Retinal pigment epithelial cell (primary cell): ENCODE measurements around the gene MTAP.
A peak's percentile ranks its signal among the peaks of the same experiment; 100 is the strongest.

Source experiments
- DNase-seq: peaks from one replicate; pipeline ENCODE4 v3.0.0-alpha.2; 2010; ENCODE audit warnings: low read depth
- H3K4me3 ChIP-seq: 2 replicates; pipeline ENCODE4 v1.5.1; 2011; ENCODE audit warnings: mild to moderate bottlenecking, low read length, control low read depth, moderate library complexity
- TF ChIP-seq, protein P1 (sequence below): conservative IDR thresholded peaks from 2 replicates; pipeline ENCODE4 v1.5.1; 2011; ENCODE audit warnings: low read depth, low read length, control low read depth, inconsistent platforms

MTAP gene

DNA sequence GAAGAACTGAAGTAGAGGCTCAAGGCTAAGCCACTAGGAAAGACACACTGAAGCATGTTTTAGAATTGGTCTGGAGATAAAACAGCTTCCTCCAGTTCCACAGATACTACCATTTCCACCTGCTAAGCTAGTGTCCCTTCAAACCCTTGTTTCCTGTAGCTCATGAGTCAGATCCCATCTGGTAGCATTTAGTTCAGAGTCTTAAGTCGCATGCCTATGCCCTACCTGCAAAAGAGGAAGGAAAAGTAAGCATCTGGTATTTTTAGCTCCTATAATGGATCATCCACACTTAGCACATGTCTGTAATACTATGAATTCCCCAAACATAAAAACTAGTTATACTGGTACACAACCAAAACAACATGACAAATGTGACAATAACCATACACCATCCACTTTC is 99.7 kb downstream of the MTAP start:
- TF ChIP-seq, protein P1, sequence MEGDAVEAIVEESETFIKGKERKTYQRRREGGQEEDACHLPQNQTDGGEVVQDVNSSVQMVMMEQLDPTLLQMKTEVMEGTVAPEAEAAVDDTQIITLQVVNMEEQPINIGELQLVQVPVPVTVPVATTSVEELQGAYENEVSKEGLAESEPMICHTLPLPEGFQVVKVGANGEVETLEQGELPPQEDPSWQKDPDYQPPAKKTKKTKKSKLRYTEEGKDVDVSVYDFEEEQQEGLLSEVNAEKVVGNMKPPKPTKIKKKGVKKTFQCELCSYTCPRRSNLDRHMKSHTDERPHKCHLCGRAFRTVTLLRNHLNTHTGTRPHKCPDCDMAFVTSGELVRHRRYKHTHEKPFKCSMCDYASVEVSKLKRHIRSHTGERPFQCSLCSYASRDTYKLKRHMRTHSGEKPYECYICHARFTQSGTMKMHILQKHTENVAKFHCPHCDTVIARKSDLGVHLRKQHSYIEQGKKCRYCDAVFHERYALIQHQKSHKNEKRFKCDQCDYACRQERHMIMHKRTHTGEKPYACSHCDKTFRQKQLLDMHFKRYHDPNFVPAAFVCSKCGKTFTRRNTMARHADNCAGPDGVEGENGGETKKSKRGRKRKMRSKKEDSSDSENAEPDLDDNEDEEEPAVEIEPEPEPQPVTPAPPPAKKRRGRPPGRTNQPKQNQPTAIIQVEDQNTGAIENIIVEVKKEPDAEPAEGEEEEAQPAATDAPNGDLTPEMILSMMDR: no peak
- DNase-seq: no peak

DNA sequence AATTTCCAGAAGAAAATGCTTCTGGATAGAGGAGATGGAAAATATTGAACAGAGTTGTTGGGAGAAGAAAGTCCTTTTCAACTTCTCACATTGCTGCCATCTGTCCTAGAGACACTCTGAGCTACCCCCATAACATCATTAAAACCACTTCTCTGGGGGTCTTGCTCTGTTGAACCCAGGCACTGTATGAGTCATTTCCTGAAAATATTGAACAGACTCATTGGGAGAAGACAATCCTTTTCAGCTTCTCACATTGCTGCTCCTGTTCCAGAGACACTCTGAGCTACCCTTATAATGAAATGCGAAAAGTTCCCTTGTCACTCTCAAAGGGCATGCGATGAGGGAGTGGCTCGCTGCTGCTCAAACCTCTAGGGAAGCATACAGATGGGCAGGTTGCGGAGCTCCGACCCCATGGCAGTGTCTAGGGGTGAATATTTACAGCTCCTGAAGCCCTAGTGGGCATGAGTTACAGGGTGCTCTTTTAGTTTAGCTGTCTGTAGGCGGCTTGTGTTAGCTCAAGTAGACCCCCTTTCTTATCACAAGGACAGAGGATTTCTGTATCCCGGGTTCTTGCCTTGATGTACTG is 101.0 kb downstream of the MTAP start:
- H3K4me3 ChIP-seq: no peak overlapping the region
- DNase-seq: no peak
- TF ChIP-seq, protein P1: no peak

More for the DNA sequence above, 99.7 kb downstream of the MTAP start:
- H3K4me3 ChIP-seq: no peak overlapping the region

DNA sequence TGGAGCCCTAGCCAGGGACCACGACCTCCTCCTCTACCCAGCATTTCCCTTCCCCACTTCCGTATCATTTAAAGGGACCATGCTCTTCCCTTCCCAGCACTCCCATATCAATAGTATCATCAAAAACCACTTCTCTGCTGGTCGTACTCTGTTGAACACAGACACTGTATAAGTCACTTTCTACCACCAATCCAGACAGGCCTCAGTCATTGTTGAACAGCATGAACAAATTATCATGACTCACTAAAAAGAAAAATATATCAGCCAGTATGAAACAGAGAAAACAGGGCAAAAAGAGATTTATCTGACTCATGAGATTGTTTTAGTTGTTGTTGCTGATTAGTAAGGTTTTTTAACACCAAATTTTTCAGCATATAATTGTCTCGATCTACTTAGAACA is 101.9 kb downstream of the MTAP start:
- no peak for DNase-seq
- TF ChIP-seq, protein P1: no peak
- no peak overlapping the region for H3K4me3 ChIP-seq

DNA sequence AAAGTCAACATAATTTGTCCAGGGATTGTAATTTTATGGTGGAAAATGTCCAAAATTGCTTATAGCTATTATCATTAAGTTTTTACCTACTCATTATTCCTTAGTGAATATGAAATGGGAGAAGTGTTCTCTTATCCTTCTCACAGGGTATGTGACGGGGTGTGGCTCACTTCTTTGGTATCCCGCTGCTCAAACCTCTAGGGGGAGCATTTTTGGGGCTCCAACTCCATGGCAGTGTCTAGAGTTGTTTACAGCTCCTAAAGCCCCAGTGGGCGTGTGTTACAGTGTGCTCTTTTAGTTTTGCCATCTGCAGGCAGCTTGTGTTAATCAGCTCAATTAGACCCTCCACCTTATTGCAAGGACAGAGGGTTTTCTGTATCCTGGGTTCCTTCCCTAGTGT is 102.3 kb downstream of the MTAP start:
- H3K4me3 ChIP-seq: no peak overlapping the region
- no peak for DNase-seq
- TF ChIP-seq, protein P1: peak; percentile 20

- DNase-seq: no peak
- no peak overlapping the region for H3K4me3 ChIP-seq
- TF ChIP-seq, protein P1: no peak
Observed at GRCh38 chr9:21906213-21906612, 103.8 kb downstream of the MTAP start.

DNA sequence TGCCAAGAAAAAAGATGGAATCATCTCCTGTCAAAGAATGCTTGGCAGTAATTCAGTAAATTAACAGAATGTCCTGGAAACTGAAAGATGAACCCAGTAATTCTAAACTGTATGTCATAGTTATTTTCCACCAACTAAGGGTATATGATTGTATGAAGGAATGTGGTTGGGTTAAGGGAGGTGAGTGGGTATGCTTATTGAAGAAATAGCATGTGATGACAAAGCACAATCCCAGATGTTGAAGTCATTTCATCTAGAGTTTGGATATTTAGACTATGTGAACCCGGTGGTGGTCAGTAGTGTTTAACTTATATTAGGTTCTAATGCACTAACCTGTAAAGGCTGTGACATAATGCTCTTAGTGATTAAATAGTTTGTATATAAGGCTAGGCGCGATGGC is 104.4 kb downstream of the MTAP start:
- DNase-seq: no peak
- TF ChIP-seq, protein P1: no peak
- no peak overlapping the region for H3K4me3 ChIP-seq
